Measurements from ENCODE around the gene IGSF3. TPM values are rescaled to one million over a fixed set of nuclear protein-coding genes. Genes with fewer than 3 reads are reported as not detected.

IGSF3 gene
- total RNA-seq, 1 experiment from 2014 or later, result not detected

DNA sequence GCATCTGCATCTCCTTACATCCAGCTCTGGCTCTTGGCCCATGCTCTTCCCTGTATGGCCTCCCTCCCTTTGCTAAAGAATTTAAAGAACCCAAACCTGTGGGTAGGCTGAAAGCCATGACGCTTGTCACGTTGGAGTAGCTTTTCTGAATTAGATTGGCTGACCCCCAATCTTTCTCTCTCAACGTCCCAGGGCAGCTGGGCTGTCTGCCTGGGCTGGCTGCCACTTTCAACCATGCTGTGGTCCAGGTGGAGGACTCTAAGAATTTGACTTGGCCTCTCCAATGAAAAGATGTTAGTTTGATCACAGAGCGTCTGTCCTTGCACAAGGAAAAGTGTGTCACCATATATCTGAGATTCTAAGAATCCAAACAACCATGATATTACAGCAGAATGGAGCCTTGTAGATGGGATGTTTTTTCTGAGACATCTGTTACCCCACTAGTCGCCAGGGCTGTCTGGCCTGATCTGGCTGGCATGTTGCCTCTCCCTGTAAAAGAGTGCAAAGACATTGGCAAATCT, 6.5 kb upstream of the IGSF3 start:
- no peak for DNase-seq
- Histone ChIP-seq H4K20me1 (ENCODE audit: insufficient read depth, low read depth, low read length) (no peaks in the 10 kb centered on the region), H3K9me2 (replicated peaks; ENCODE audit: insufficient read depth, low read length) (no peaks in the 10 kb centered on the region), H3K27ac (ENCODE audit: low read length) (no peak overlapping the region), H3K9ac (ENCODE audit: low read length) (no peak overlapping the region), H3K9me3 (ENCODE audit: low read length) (no peaks in the 10 kb centered on the region), H3K36me3 (ENCODE audit: insufficient read depth, low read length) (no peaks in the 10 kb centered on the region), H3K79me2 (ENCODE audit: low read length) (no peaks in the 10 kb centered on the region), H3K4me2 (ENCODE audit: low read depth, low read length, poor library complexity, severe bottlenecking) (no peak overlapping the region), H2AFZ (ENCODE audit: low read length) (no peak overlapping the region), H3K4me3 (ENCODE audit: low read length) (no peak overlapping the region), H3K4me1 (ENCODE audit: low read length) (no peaks in the 10 kb centered on the region), H3K27me3 (ENCODE audit: low read length) (no peaks in the 10 kb centered on the region)

DNA sequence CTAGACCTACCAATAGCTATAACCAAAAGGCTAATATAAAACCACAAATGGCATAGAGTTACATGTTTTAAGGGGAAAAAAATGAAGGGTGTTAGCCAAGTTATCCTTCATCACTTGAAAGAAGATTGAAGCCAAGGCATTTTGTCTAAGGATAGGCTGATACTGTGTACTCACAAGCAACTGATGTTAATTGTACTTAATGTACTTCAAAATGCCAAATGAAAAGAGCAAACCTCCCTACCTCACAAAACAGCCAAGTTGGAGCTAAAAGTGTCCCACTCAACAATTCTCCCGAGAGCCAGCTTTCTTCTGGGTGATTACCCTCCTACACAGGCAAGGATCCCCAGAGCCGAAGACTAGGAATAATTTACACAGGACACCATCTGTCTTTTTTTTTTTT, 4.4 kb upstream of the IGSF3 start:
- Histone ChIP-seq H3K9me3 (ENCODE audit: low read length) (no peaks in the 10 kb centered on the region), H3K4me3 (ENCODE audit: low read length) (no peak overlapping the region), H3K36me3 (ENCODE audit: insufficient read depth, low read length) (no peaks in the 10 kb centered on the region), H3K27ac (ENCODE audit: low read length) (no peak overlapping the region), H3K4me2 (ENCODE audit: low read depth, low read length, poor library complexity, severe bottlenecking) (no peak overlapping the region), H2AFZ (ENCODE audit: low read length) (no peak overlapping the region), H3K79me2 (ENCODE audit: low read length) (no peaks in the 10 kb centered on the region), H3K9ac (ENCODE audit: low read length) (no peak overlapping the region), H4K20me1 (ENCODE audit: insufficient read depth, low read depth, low read length) (no peaks in the 10 kb centered on the region), H3K27me3 (ENCODE audit: low read length) (no peaks in the 10 kb centered on the region), H3K9me2 (replicated peaks; ENCODE audit: insufficient read depth, low read length) (no peaks in the 10 kb centered on the region), H3K4me1 (ENCODE audit: low read length) (no peaks in the 10 kb centered on the region)
- no peak for DNase-seq

DNA sequence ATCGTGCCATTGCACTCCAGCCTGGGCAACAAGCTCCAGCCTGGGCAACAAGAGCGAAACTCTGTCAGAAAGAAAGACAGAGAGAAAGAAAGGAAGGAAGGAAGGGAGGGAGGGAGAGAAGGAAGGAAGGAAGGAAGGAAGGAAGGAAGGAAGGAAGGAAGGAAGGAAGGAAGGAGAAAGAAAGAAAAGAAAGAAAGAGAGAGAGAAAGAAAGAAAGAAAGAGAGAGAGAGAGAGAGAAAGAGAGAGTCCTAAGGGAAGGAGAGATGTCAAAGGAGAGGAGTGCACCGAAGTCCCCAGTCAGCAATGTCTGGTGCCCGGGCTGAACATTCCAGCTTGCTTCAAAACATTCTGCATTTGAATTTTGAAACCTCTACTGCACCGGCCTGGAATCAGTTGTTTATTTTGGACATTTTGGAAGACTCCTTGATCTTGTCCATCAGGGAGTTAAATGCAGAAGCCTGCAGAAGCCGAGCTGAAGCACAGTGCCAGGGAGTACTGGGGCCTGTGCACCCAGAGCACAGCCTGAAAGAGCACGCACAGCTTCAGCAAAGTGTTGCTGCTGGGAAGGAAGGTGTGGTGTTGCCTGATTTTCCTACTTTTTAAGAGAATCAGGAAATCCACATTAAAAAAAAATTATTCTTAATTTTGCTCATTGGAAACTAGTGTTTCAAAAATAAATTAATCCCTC, 3.7 kb upstream of the IGSF3 start:
- H3K4me2 ChIP-seq (ENCODE audit: low read depth, low read length, poor library complexity, severe bottlenecking), result no peak overlapping the region
- no peak overlapping the region for H3K27ac ChIP-seq (ENCODE audit: low read length)
- H3K4me3 ChIP-seq (ENCODE audit: low read length), result no peak overlapping the region
- no peaks in the 10 kb centered on the region for H3K79me2 ChIP-seq (ENCODE audit: low read length)
- no peaks in the 10 kb centered on the region for H4K20me1 ChIP-seq (ENCODE audit: insufficient read depth, low read depth, low read length)
- DNase-seq, result no peak
- H3K27me3 ChIP-seq (ENCODE audit: low read length), result no peaks in the 10 kb centered on the region
- H3K36me3 ChIP-seq (ENCODE audit: insufficient read depth, low read length), result no peaks in the 10 kb centered on the region
- H3K4me1 ChIP-seq (ENCODE audit: low read length), result no peaks in the 10 kb centered on the region
- no peak overlapping the region for H3K9ac ChIP-seq (ENCODE audit: low read length)
- no peak overlapping the region for H2AFZ ChIP-seq (ENCODE audit: low read length)
- H3K9me2 ChIP-seq (replicated peaks; ENCODE audit: insufficient read depth, low read length), result no peaks in the 10 kb centered on the region
- H3K9me3 ChIP-seq (ENCODE audit: low read length), result no peaks in the 10 kb centered on the region

DNA sequence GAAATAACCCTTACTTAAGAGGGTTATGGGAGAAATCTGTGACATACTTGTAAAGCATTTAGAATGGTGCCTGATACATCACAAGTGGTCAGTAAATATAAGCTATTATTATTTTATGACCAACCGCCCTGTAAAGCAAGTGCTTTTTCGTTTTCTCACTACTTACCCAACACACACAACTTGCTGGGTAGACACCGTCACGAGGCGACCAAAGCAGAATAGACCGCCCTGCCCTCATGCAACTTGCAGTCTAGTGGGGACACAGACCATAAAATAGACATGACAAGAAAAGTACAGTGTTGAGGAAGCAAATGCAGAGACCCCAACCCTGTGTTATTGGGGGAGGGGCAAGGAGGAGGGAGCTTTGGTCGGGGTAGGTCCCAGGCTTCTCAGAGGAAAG, 744 bp upstream of the IGSF3 start:
- Histone ChIP-seq H3K4me2 (ENCODE audit: low read depth, low read length, poor library complexity, severe bottlenecking) (no peak overlapping the region), H2AFZ (ENCODE audit: low read length) (no peak overlapping the region), H3K9ac (ENCODE audit: low read length) (no peak overlapping the region)

DNA sequence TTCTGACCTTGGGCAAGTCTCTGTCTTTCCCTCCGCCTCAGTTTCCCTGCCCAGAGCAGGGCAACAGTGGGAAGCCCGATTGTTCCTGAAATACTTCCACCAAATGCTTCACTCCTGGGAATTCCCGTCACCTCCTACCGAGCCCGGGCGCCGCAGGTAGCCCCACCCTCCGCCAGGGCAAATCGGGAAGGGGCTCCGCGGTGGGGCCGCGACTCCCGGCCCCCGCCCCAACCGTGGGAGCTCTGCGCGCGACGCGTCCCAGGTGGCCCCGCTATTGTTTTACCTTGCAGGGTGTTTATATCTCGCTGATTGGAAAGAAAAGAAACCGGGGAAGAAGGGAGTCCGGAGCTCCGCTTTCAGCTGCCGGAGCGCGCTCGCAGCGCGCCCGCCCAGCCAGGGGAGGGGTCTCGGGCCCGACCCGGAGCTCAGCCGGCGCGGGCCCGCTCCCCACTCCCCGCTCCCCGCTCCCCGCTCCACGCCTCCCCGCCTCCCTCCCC, 407 bp downstream of the IGSF3 start:
- DNase-seq, result no peak
- H2AFZ ChIP-seq (ENCODE audit: low read length), result no peak overlapping the region
- H3K4me2 ChIP-seq (ENCODE audit: low read depth, low read length, poor library complexity, severe bottlenecking), result no peak overlapping the region
- H3K27me3 ChIP-seq (ENCODE audit: low read length), result no peaks in the 10 kb centered on the region
- no peaks in the 10 kb centered on the region for H3K4me1 ChIP-seq (ENCODE audit: low read length)
- no peaks in the 10 kb centered on the region for H3K9me3 ChIP-seq (ENCODE audit: low read length)
- no peaks in the 10 kb centered on the region for H3K9me2 ChIP-seq (replicated peaks; ENCODE audit: insufficient read depth, low read length)
- H3K9ac ChIP-seq (ENCODE audit: low read length), result no peak overlapping the region
- no peaks in the 10 kb centered on the region for H3K36me3 ChIP-seq (ENCODE audit: insufficient read depth, low read length)
- no peaks in the 10 kb centered on the region for H3K79me2 ChIP-seq (ENCODE audit: low read length)
- H4K20me1 ChIP-seq (ENCODE audit: insufficient read depth, low read depth, low read length), result no peaks in the 10 kb centered on the region
- H3K4me3 ChIP-seq (ENCODE audit: low read length), result no peak overlapping the region
- H3K27ac ChIP-seq (ENCODE audit: low read length), result no peak overlapping the region

More for the DNA sequence above, 744 bp upstream of the IGSF3 start:
- no peak overlapping the region for H3K4me3 ChIP-seq (ENCODE audit: low read length)
- no peak for DNase-seq
- no peaks in the 10 kb centered on the region for H3K9me3 ChIP-seq (ENCODE audit: low read length)
- H3K27ac ChIP-seq (ENCODE audit: low read length), result no peak overlapping the region
- no peaks in the 10 kb centered on the region for H3K36me3 ChIP-seq (ENCODE audit: insufficient read depth, low read length)
- no peaks in the 10 kb centered on the region for H3K9me2 ChIP-seq (replicated peaks; ENCODE audit: insufficient read depth, low read length)
- no peaks in the 10 kb centered on the region for H3K4me1 ChIP-seq (ENCODE audit: low read length)
- H4K20me1 ChIP-seq (ENCODE audit: insufficient read depth, low read depth, low read length), result no peaks in the 10 kb centered on the region
- H3K27me3 ChIP-seq (ENCODE audit: low read length), result no peaks in the 10 kb centered on the region
- no peaks in the 10 kb centered on the region for H3K79me2 ChIP-seq (ENCODE audit: low read length)

DNA sequence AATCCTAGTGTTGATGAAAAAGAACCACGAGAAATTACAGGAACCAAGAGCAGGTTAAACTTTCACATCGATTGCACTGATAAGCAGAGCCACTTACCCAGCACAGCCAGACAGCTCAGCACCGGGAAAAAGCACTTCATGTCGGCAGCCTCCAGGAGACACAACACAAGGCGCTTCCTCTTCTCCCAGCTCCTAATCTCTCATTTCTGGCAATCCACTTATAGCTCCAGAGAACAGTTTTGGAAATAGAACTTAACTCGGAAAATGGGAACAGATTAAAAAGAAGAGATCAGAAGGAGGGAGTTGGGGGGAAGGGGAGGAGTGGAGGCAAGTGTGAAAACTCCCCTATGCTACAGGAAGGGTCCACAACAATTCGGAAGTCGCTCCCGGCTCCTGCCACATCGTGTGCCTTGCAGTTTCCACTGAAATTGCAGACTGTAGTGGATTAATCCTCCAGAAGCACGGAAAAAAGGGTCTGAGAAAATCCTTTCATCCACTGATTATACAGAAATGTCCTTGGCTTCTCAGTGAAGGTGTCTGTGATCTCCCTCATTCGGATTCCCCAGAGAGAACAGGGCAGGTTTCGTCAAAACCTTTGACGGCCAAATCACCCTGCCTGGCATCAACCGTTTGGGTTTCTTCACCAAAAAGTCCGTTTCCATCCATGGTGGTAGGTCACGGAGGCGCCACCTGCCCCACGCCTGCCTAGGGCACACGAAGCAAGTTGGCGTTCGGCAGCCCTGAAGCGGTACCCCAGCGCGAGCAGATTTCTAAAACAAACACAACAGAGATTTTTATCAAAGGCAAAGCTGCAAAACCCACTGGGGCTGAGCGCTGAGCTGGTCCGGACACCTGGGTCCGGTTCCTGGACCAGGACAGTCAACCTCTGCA, 1.1 kb downstream of the IGSF3 start:
- H3K4me2 ChIP-seq (ENCODE audit: low read depth, low read length, poor library complexity, severe bottlenecking), result no peak overlapping the region
- no peak overlapping the region for H3K4me3 ChIP-seq (ENCODE audit: low read length)
- no peaks in the 10 kb centered on the region for H3K4me1 ChIP-seq (ENCODE audit: low read length)
- no peak for DNase-seq
- H3K9me2 ChIP-seq (replicated peaks; ENCODE audit: insufficient read depth, low read length), result no peaks in the 10 kb centered on the region
- no peaks in the 10 kb centered on the region for H3K9me3 ChIP-seq (ENCODE audit: low read length)
- H2AFZ ChIP-seq (ENCODE audit: low read length), result no peak overlapping the region
- H3K36me3 ChIP-seq (ENCODE audit: insufficient read depth, low read length), result no peaks in the 10 kb centered on the region
- H3K79me2 ChIP-seq (ENCODE audit: low read length), result no peaks in the 10 kb centered on the region
- H3K9ac ChIP-seq (ENCODE audit: low read length), result no peak overlapping the region
- no peaks in the 10 kb centered on the region for H4K20me1 ChIP-seq (ENCODE audit: insufficient read depth, low read depth, low read length)
- no peak overlapping the region for H3K27ac ChIP-seq (ENCODE audit: low read length)
- H3K27me3 ChIP-seq (ENCODE audit: low read length), result no peaks in the 10 kb centered on the region

DNA sequence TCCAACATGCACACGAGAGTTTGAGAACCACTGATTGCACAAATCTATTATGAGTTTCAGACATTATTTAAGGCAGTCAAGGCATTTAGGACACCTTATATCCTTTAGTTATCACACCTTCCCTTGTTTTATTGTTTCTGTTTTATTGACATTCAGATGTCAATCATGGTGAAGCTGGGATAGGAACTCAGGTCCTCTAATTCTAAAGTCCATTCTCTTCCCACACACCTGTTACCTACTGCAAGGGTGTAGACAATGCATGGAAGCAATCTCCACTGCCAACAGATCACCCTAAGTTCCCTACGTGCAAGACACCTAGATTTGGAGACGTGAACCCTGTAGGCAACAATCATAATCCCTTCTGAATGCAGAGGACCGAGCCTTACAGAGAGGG, 2.6 kb downstream of the IGSF3 start:
- Histone ChIP-seq H3K4me3 (ENCODE audit: low read length) (no peak overlapping the region), H3K9ac (ENCODE audit: low read length) (no peak overlapping the region), H3K27me3 (ENCODE audit: low read length) (no peaks in the 10 kb centered on the region), H3K4me1 (ENCODE audit: low read length) (no peaks in the 10 kb centered on the region), H4K20me1 (ENCODE audit: insufficient read depth, low read depth, low read length) (no peaks in the 10 kb centered on the region), H3K79me2 (ENCODE audit: low read length) (no peaks in the 10 kb centered on the region), H3K36me3 (ENCODE audit: insufficient read depth, low read length) (no peaks in the 10 kb centered on the region), H2AFZ (ENCODE audit: low read length) (no peak overlapping the region), H3K9me2 (replicated peaks; ENCODE audit: insufficient read depth, low read length) (no peaks in the 10 kb centered on the region), H3K4me2 (ENCODE audit: low read depth, low read length, poor library complexity, severe bottlenecking) (no peak overlapping the region), H3K27ac (ENCODE audit: low read length) (no peak overlapping the region), H3K9me3 (ENCODE audit: low read length) (no peaks in the 10 kb centered on the region)
- DNase-seq, result no peak

DNA sequence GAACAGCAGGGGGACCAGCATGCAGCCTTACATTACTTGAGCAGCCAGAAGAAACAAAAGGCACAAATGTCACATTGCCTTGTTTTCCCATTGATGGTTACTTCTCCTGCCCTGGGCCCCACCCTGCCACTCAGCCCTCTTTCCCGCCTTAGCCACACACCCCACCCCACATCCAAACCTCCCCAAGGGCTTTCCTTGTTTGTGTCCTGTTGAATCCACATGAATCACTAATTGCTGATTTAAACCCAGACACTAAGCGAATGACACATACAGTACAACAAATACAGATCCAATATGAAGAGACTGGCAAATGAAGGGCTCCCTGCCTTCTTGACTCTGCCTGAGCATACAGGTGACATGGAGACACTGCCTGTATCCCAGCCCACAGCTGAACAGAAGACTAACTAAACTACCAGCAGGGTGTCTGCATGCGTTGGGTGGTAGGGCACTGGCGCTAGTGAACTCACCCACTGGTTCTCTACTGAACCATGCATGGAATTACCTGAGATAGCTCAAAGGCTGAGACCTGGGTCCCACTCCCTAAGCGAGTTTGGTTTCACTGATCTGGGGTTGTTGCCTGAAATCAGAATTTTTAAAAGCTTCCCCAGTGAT, 3.1 kb downstream of the IGSF3 start:
- Histone ChIP-seq H3K36me3 (ENCODE audit: insufficient read depth, low read length) (no peaks in the 10 kb centered on the region), H3K9me2 (replicated peaks; ENCODE audit: insufficient read depth, low read length) (no peaks in the 10 kb centered on the region), H3K27me3 (ENCODE audit: low read length) (no peaks in the 10 kb centered on the region), H3K9me3 (ENCODE audit: low read length) (no peaks in the 10 kb centered on the region), H2AFZ (ENCODE audit: low read length) (no peak overlapping the region), H4K20me1 (ENCODE audit: insufficient read depth, low read depth, low read length) (no peaks in the 10 kb centered on the region), H3K4me2 (ENCODE audit: low read depth, low read length, poor library complexity, severe bottlenecking) (no peak overlapping the region), H3K4me1 (ENCODE audit: low read length) (no peaks in the 10 kb centered on the region), H3K79me2 (ENCODE audit: low read length) (no peaks in the 10 kb centered on the region), H3K9ac (ENCODE audit: low read length) (no peak overlapping the region), H3K4me3 (ENCODE audit: low read length) (no peak overlapping the region), H3K27ac (ENCODE audit: low read length) (no peak overlapping the region)
- no peak for DNase-seq
